SK-N-SH treated with all-trans-retinoic acid at 6 μM for 48 hours (cell line): ENCODE results near the gene MINDY4.

Experiments used
- ATAC-seq: fragments of 200-7000 bp; cut with Tn5 transposase; 3 replicates; pipeline ENCODE4 v1.9.1; 2020; ENCODE audit warnings: mild to moderate bottlenecking, moderate library complexity
- ARNTL ChIP-seq: fragments of 450-650 bp; formaldehyde crosslinking; IDR thresholded peaks from 2 replicates; pipeline ENCODE4 v1.5.0; 2020; ENCODE audit warnings: low read depth, mild to moderate bottlenecking, moderate library complexity, borderline replicate concordance
- BACH2 ChIP-seq: fragments of 250-450 bp; sonication (Bioruptor Pico); IDR thresholded peaks from 2 replicates; pipeline ENCODE4 v1.9.0; 2021; ENCODE audit warnings: mild to moderate bottlenecking, borderline replicate concordance
- CSDC2 ChIP-seq: fragments of 250-450 bp; sonication (Bioruptor Pico); IDR thresholded peaks from 2 replicates; pipeline ENCODE4 v1.5.0; 2020; ENCODE audit warnings: mild to moderate bottlenecking, moderate library complexity
- ESRRG ChIP-seq: fragments of 250-450 bp; sonication (Bioruptor Pico); IDR thresholded peaks from 2 replicates; pipeline ENCODE4 v1.6.1; 2021; ENCODE audit warnings: mild to moderate bottlenecking
- GLIS3 ChIP-seq: fragments of 250-450 bp; sonication (Bioruptor Pico); IDR thresholded peaks from 2 replicates; pipeline ENCODE4 v1.5.0; 2020; ENCODE audit warnings: mild to moderate bottlenecking, moderate library complexity
- ISL1 ChIP-seq: fragments of 250-450 bp; sonication (Bioruptor Pico); IDR thresholded peaks from 2 replicates; pipeline ENCODE4 v2.1.2; 2022; ENCODE audit warnings: mild to moderate bottlenecking, moderate library complexity
- OSR1 ChIP-seq: fragments of 250-450 bp; sonication (Bioruptor Pico); IDR thresholded peaks from 2 replicates; pipeline ENCODE4 v1.8.0; 2022; ENCODE audit warnings: moderate library complexity, mild to moderate bottlenecking, inconsistent platforms
- PPARA ChIP-seq: fragments of 250-450 bp; sonication (Bioruptor Pico); IDR thresholded peaks from 2 replicates; pipeline ENCODE4 v1.5.0; 2020; ENCODE audit warnings: mild to moderate bottlenecking, borderline replicate concordance
- RARB ChIP-seq: fragments of 250-450 bp; sonication (Bioruptor Pico); IDR thresholded peaks from 2 replicates; pipeline ENCODE4 v1.8.0; 2021; ENCODE audit warnings: mild to moderate bottlenecking, moderate library complexity
- SNAI2 ChIP-seq: fragments of 250-450 bp; sonication (Bioruptor Pico); IDR thresholded peaks from 2 replicates; pipeline ENCODE4 v1.5.0; 2020; ENCODE audit warnings: mild to moderate bottlenecking, moderate library complexity
- TCF4 ChIP-seq: fragments of 250-450 bp; sonication (Bioruptor Pico); IDR thresholded peaks from 2 replicates; pipeline ENCODE4 v1.8.0; 2021; ENCODE audit warnings: mild to moderate bottlenecking, moderate library complexity, borderline replicate concordance
- TOX ChIP-seq: fragments of 250-450 bp; sonication (Bioruptor Pico); IDR thresholded peaks from 2 replicates; pipeline ENCODE4 v1.8.0; 2021; ENCODE audit warnings: mild to moderate bottlenecking, moderate library complexity, borderline replicate concordance
- ZC3H10 ChIP-seq: fragments of 250-450 bp; sonication (Bioruptor Pico); IDR thresholded peaks from 2 replicates; pipeline ENCODE4 v1.5.1; 2021; ENCODE audit warnings: mild to moderate bottlenecking, moderate library complexity
- ZFP3 ChIP-seq: fragments of 250-450 bp; sonication (Bioruptor Pico); IDR thresholded peaks from 2 replicates; pipeline ENCODE4 v1.5.0; 2020; ENCODE audit warnings: mild to moderate bottlenecking, moderate library complexity
- ZFP30 ChIP-seq: fragments of 450-650 bp; formaldehyde crosslinking; IDR thresholded peaks from 2 replicates; pipeline ENCODE4 v1.5.0; 2022; ENCODE audit warnings: mild to moderate bottlenecking, moderate library complexity
- ZNF565 ChIP-seq: fragments of 450-650 bp; formaldehyde crosslinking; conservative IDR thresholded peaks from 2 replicates; pipeline ENCODE4 v1.5.0; 2020; ENCODE audit warnings: low read depth, mild to moderate bottlenecking, moderate library complexity
- ZNF70 ChIP-seq: fragments of 450-650 bp; formaldehyde crosslinking; IDR thresholded peaks from 2 replicates; pipeline ENCODE4 v1.5.0; 2020; ENCODE audit warnings: mild to moderate bottlenecking, moderate library complexity
- ZNF8 ChIP-seq: fragments of 450-650 bp; formaldehyde crosslinking; IDR thresholded peaks from 2 replicates; pipeline ENCODE4 v1.5.0; 2020; ENCODE audit warnings: mild to moderate bottlenecking, moderate library complexity
- TF ChIP-seq, protein P1 (sequence below): fragments of 250-450 bp; sonication (Bioruptor Pico); IDR thresholded peaks from 2 replicates; pipeline ENCODE4 v1.5.1; 2020; ENCODE audit warnings: low read depth, mild to moderate bottlenecking, moderate library complexity
- TF ChIP-seq, protein P2 (sequence below): fragments of 250-450 bp; sonication (Bioruptor Pico); IDR thresholded peaks from 2 replicates; pipeline ENCODE4 v1.8.0; 2020; ENCODE audit warnings: mild to moderate bottlenecking, moderate library complexity, borderline replicate concordance
- TF ChIP-seq, protein P3 (sequence below): fragments of 250-450 bp; sonication (Bioruptor Pico); IDR thresholded peaks from 2 replicates; pipeline ENCODE4 v1.5.1; 2021; ENCODE audit warnings: mild to moderate bottlenecking, moderate library complexity
- TF ChIP-seq, protein P4 (sequence below): fragments of 250-450 bp; sonication (Bioruptor Pico); IDR thresholded peaks from 2 replicates; pipeline ENCODE4 v1.8.0; 2021; ENCODE audit warnings: low read depth, mild to moderate bottlenecking, moderate library complexity, borderline replicate concordance
- TF ChIP-seq, protein P5 (sequence below): fragments of 250-450 bp; sonication (Bioruptor Pico); IDR thresholded peaks from 2 replicates; pipeline ENCODE4 v1.5.0; 2020; ENCODE audit warnings: mild to moderate bottlenecking, moderate library complexity

The MINDY4 gene

DNA sequence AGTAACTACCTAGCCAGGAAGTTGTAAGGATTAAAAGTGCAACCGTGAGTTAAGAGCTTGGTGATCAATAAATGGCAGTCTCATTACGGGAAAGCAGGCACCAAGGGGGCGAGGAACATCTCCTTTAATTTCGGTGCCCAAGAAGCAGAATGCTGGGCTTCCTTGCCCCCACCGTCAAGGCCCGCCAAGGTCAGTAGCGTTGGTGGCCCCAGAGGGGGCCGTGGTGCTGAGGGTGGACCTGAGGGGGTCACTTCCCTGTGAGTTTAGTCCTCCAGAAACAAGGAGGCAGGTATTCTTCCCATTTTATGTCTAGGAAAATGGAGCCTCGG, 408 bp upstream of the MINDY4 start:
- ATAC-seq: no peak
- no peak for TF ChIP-seq ZC3H10 (CRISPR knock-in tag)
- no peak for TF ChIP-seq GLIS3 (CRISPR knock-in tag)
- no peak for TF ChIP-seq CSDC2 (CRISPR knock-in tag)
- TF ChIP-seq ZFP3 (CRISPR knock-in tag): no peak
- TF ChIP-seq, protein P1, sequence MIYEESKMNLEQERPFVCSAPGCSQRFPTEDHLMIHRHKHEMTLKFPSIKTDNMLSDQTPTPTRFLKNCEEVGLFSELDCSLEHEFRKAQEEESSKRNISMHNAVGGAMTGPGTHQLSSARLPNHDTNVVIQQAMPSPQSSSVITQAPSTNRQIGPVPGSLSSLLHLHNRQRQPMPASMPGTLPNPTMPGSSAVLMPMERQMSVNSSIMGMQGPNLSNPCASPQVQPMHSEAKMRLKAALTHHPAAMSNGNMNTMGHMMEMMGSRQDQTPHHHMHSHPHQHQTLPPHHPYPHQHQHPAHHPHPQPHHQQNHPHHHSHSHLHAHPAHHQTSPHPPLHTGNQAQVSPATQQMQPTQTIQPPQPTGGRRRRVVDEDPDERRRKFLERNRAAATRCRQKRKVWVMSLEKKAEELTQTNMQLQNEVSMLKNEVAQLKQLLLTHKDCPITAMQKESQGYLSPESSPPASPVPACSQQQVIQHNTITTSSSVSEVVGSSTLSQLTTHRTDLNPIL (CRISPR knock-in tag): no peak
- TF ChIP-seq OSR1 (CRISPR knock-in tag): no peak
- no peak for TF ChIP-seq ZNF565
- TF ChIP-seq, all 23 proteins: peak for 0

DNA sequence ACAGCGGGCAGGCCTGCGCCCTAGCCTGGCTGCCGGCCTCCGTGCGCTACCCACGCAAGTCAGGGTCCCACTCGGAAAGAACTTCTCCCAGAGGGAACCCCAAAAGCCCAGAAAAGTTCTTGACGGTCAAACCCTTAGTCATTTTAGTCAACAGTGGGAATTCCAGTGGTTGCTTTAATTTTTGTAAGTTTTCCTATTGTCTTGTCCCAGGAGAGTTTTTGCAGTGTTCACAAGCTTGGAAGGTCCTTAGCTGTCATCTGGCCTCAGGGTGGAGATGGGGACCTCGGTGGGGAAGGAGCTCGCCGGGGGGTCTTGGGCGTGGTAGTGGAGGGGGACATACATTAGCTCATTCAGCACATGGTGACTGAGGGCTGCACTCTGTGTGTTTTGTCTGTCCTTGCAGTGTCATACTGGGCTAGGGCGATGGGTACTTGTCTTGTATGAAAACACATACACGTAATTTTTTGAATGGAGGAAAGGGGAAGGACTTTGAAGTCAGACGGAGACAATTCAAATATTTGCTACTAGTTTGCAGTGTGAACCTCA, 736 bp downstream of the MINDY4 start:
- ATAC-seq: peak; percentile 27
- no peak for TF ChIP-seq ISL1 (CRISPR knock-in tag)
- TF ChIP-seq PPARA (CRISPR knock-in tag): no peak
- TF ChIP-seq, protein P2, sequence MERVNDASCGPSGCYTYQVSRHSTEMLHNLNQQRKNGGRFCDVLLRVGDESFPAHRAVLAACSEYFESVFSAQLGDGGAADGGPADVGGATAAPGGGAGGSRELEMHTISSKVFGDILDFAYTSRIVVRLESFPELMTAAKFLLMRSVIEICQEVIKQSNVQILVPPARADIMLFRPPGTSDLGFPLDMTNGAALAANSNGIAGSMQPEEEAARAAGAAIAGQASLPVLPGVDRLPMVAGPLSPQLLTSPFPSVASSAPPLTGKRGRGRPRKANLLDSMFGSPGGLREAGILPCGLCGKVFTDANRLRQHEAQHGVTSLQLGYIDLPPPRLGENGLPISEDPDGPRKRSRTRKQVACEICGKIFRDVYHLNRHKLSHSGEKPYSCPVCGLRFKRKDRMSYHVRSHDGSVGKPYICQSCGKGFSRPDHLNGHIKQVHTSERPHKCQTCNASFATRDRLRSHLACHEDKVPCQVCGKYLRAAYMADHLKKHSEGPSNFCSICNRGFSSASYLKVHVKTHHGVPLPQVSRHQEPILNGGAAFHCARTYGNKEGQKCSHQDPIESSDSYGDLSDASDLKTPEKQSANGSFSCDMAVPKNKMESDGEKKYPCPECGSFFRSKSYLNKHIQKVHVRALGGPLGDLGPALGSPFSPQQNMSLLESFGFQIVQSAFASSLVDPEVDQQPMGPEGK (CRISPR knock-in tag): no peak
- TF ChIP-seq OSR1 (CRISPR knock-in tag): no peak
- no peak for TF ChIP-seq ESRRG (CRISPR knock-in tag)
- no peak for TF ChIP-seq ARNTL (CRISPR knock-in tag)
- TF ChIP-seq TOX: no peak

DNA sequence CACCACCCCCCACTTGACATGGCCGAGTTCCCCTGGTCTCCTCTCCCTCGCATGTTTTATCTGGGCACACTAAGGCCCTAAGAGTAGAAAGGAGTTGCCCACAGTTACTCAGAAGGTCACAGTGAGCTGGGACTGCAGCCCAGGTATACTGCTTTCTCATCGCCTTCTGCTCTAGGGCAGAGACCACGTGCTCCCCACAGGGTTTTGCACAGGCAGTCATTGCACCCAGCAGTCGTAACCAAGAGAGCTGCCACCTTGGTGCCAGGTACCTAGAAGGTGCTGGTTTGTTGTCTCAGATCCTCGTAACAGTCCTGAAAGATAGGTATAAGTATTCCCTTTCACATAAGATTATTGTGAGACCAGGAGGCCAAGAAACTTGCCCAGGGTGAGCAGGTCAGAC, 1.8 kb downstream of the MINDY4 start:
- ATAC-seq: no peak
- TF ChIP-seq SNAI2 (CRISPR knock-in tag) (no peak), ISL1 (CRISPR knock-in tag) (no peak), ESRRG (CRISPR knock-in tag) (no peak), ZC3H10 (CRISPR knock-in tag) (no peak), TOX (no peak), ZNF8 (CRISPR knock-in tag) (no peak), ZFP30 (CRISPR knock-in tag) (no peak), TCF4 (CRISPR knock-in tag) (no peak), RARB (CRISPR knock-in tag) (no peak), PPARA (CRISPR knock-in tag) (no peak), GLIS3 (CRISPR knock-in tag) (no peak), ZFP3 (CRISPR knock-in tag) (no peak), ARNTL (CRISPR knock-in tag) (no peak), BACH2 (CRISPR knock-in tag) (no peak)
- TF ChIP-seq, protein P3, sequence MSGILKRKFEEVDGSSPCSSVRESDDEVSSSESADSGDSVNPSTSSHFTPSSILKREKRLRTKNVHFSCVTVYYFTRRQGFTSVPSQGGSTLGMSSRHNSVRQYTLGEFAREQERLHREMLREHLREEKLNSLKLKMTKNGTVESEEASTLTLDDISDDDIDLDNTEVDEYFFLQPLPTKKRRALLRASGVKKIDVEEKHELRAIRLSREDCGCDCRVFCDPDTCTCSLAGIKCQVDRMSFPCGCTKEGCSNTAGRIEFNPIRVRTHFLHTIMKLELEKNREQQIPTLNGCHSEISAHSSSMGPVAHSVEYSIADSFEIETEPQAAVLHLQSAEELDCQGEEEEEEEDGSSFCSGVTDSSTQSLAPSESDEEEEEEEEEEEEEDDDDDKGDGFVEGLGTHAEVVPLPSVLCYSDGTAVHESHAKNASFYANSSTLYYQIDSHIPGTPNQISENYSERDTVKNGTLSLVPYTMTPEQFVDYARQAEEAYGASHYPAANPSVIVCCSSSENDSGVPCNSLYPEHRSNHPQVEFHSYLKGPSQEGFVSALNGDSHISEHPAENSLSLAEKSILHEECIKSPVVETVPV (CRISPR knock-in tag): no peak

DNA sequence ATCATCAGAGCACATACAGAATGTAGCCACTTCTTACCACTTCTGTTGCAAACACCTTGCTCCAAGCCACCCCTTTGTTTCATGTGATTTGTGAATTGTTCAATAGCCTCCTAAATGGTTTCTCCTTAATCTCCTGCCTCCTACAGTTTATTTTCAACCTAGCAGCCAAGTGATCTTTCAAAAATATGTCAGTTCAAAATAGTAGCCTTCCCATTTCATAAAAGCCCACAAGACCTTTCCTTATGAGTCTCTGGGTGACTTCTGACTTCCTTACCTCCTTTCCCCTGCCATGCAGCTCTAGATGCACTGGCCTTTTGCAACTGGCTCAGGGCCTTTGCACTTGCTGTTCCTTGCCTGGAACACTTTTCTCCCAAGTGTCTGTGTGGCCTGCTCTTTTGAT, 4.8 kb downstream of the MINDY4 start:
- ATAC-seq: no peak
- TF ChIP-seq, protein P4, sequence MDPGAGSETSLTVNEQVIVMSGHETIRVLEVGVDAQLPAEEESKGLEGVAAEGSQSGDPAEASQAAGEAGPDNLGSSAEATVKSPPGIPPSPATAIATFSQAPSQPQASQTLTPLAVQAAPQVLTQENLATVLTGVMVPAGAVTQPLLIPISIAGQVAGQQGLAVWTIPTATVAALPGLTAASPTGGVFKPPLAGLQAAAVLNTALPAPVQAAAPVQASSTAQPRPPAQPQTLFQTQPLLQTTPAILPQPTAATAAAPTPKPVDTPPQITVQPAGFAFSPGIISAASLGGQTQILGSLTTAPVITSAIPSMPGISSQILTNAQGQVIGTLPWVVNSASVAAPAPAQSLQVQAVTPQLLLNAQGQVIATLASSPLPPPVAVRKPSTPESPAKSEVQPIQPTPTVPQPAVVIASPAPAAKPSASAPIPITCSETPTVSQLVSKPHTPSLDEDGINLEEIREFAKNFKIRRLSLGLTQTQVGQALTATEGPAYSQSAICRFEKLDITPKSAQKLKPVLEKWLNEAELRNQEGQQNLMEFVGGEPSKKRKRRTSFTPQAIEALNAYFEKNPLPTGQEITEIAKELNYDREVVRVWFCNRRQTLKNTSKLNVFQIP (CRISPR knock-in tag): no peak
- no peak for TF ChIP-seq OSR1 (CRISPR knock-in tag)
- TF ChIP-seq SNAI2 (CRISPR knock-in tag): no peak
- no peak for TF ChIP-seq RARB (CRISPR knock-in tag)
- no peak for TF ChIP-seq CSDC2 (CRISPR knock-in tag)
- TF ChIP-seq, protein P5, sequence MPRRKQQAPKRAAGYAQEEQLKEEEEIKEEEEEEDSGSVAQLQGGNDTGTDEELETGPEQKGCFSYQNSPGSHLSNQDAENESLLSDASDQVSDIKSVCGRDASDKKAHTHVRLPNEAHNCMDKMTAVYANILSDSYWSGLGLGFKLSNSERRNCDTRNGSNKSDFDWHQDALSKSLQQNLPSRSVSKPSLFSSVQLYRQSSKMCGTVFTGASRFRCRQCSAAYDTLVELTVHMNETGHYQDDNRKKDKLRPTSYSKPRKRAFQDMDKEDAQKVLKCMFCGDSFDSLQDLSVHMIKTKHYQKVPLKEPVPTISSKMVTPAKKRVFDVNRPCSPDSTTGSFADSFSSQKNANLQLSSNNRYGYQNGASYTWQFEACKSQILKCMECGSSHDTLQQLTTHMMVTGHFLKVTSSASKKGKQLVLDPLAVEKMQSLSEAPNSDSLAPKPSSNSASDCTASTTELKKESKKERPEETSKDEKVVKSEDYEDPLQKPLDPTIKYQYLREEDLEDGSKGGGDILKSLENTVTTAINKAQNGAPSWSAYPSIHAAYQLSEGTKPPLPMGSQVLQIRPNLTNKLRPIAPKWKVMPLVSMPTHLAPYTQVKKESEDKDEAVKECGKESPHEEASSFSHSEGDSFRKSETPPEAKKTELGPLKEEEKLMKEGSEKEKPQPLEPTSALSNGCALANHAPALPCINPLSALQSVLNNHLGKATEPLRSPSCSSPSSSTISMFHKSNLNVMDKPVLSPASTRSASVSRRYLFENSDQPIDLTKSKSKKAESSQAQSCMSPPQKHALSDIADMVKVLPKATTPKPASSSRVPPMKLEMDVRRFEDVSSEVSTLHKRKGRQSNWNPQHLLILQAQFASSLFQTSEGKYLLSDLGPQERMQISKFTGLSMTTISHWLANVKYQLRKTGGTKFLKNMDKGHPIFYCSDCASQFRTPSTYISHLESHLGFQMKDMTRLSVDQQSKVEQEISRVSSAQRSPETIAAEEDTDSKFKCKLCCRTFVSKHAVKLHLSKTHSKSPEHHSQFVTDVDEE: no peak
- no peak for TF ChIP-seq ZC3H10 (CRISPR knock-in tag)
- TF ChIP-seq ZNF70: no peak
- no peak for TF ChIP-seq ZNF8 (CRISPR knock-in tag)
- no peak for TF ChIP-seq ZFP30 (CRISPR knock-in tag)
- TF ChIP-seq ARNTL (CRISPR knock-in tag): no peak
- no peak for TF ChIP-seq PPARA (CRISPR knock-in tag)
- no peak for TF ChIP-seq GLIS3 (CRISPR knock-in tag)
- no peak for TF ChIP-seq ZNF565
- no peak for TF ChIP-seq TCF4 (CRISPR knock-in tag)
- no peak for TF ChIP-seq ESRRG (CRISPR knock-in tag)
- no peak for TF ChIP-seq TOX
- no peak for TF ChIP-seq BACH2 (CRISPR knock-in tag)
